Endothelial cell of umbilical vein (primary cell): ENCODE data around the gene ZMIZ1.

ENCODE experiments used
- EZH2 ChIP-seq: IDR thresholded peaks from 2 replicates; pipeline ENCODE4 v1.6.1; 2012; ENCODE audit warnings: borderline replicate concordance, low read depth, mild to moderate bottlenecking, moderate library complexity, low read length, inconsistent platforms; ENCODE audit not compliant: severe bottlenecking
- FOS ChIP-seq: IDR thresholded peaks from 2 replicates; pipeline ENCODE4 v1.6.1; 2011; ENCODE audit warnings: mild to moderate bottlenecking, low read length, moderate library complexity, borderline replicate concordance; ENCODE audit not compliant: insufficient read depth
- GATA2 ChIP-seq: IDR thresholded peaks from 2 replicates; pipeline ENCODE4 v1.7.0; 2011; ENCODE audit warnings: low read depth, mild to moderate bottlenecking, moderate library complexity, mixed read lengths, low read length; ENCODE audit not compliant: insufficient read length, insufficient read depth
- JUN ChIP-seq: IDR thresholded peaks from 2 replicates; pipeline ENCODE4 v1.6.1; 2011; ENCODE audit warnings: borderline replicate concordance, low read depth; ENCODE audit not compliant: insufficient read length, insufficient read depth
- MAX ChIP-seq: IDR thresholded peaks from 2 replicates; pipeline ENCODE4 v1.6.1; 2011; ENCODE audit not compliant: insufficient read depth, insufficient read length
- MYC ChIP-seq: IDR thresholded peaks from one replicate; pipeline ENCODE4 v1.6.1; 2011; ENCODE audit warnings: mild to moderate bottlenecking, low read depth, low read length
- POLR2A ChIP-seq: IDR thresholded peaks from 2 replicates; pipeline ENCODE4 v1.6.1; 2012; ENCODE audit warnings: low read depth, mild to moderate bottlenecking, control low read depth, low read length
- POLR2AphosphoS5 ChIP-seq: IDR thresholded peaks from 2 replicates; pipeline ENCODE4 v1.6.1; 2012; ENCODE audit warnings: low read depth, mild to moderate bottlenecking, control low read depth, low read length, moderate library complexity; ENCODE audit not compliant: insufficient read depth
- TF ChIP-seq, protein P1 (sequence below), 2 donors: IDR thresholded peaks; 1 replicate in 1 of 2; 2 replicates in 1 of 2; pipeline ENCODE4 v1.5.1; 2011; ENCODE audit warnings: low read length in 2 of 2, mild to moderate bottlenecking in 2 of 2, moderate library complexity in 2 of 2, control low read depth in 1 of 2, inconsistent platforms in 1 of 2, low read depth in 1 of 2; ENCODE audit not compliant: insufficient read depth in 1 of 2; ENCODE audit errors: extremely low read depth in 1 of 2

DNA sequence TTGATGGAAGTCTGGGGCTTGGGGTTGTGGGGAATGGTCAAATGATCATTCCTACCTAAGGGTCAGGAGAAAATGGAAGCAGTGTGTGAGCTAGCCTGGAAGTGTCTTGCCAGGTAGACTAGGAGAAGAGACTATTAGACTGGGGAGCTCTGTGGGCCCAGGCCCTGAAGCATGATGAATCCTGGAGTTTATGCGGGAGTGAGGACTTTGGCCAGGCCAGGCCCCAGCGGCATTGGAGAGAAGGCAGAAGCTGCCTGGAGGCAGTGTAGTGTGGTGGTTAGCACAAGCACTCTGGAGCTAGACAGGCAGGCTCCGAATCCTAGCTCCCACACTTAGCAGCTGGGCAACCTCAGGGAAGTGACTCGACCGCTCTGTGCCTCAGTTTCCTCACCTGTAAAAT, 29.3 kb downstream of the ZMIZ1 start:
- TF ChIP-seq, protein P1, sequence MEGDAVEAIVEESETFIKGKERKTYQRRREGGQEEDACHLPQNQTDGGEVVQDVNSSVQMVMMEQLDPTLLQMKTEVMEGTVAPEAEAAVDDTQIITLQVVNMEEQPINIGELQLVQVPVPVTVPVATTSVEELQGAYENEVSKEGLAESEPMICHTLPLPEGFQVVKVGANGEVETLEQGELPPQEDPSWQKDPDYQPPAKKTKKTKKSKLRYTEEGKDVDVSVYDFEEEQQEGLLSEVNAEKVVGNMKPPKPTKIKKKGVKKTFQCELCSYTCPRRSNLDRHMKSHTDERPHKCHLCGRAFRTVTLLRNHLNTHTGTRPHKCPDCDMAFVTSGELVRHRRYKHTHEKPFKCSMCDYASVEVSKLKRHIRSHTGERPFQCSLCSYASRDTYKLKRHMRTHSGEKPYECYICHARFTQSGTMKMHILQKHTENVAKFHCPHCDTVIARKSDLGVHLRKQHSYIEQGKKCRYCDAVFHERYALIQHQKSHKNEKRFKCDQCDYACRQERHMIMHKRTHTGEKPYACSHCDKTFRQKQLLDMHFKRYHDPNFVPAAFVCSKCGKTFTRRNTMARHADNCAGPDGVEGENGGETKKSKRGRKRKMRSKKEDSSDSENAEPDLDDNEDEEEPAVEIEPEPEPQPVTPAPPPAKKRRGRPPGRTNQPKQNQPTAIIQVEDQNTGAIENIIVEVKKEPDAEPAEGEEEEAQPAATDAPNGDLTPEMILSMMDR (IDR thresholded peaks at IDR 0.05; ENCODE audit: extremely low read depth in 1 of 2, insufficient read depth in 1 of 2, low read depth in 1 of 2, low read length in 2 of 2), result no peak
- TF ChIP-seq POLR2AphosphoS5 (no peak), EZH2 (no peak), POLR2A (no peak), MAX (no peak), MYC (no peak), FOS (no peak), JUN (no peak), GATA2 (no peak)
